ENCODE measurements around the gene UQCRQ.

- TF ChIP-seq POLR2AphosphoS5 (IDR thresholded peaks at IDR 0.05) (no peak), POLR2A (IDR thresholded peaks at IDR 0.05) (no peak), EP300 (IDR thresholded peaks at IDR 0.05) (no peak), CTCF (IDR thresholded peaks at IDR 0.05) (no peak)
Measured at GRCh38 chr5:132827943-132828673, 38.3 kb upstream of the UQCRQ start.

Data from upper lobe of left lung (tissue), 4 donors.